SK-N-SH (cell line): Measurements from ENCODE around the gene PRM3.

Experiments used
- EP300 ChIP-seq, 2 experiments: IDR thresholded peaks; 2 replicates each; pipeline versions ENCODE4 v1.4.0 to v1.6.1; 2012; ENCODE audit warnings: borderline replicate concordance in 1 of 2, low read depth in 1 of 2, low read length in 1 of 2
- TAF1 ChIP-seq: IDR thresholded peaks from 2 replicates; pipeline ENCODE4 v1.6.1; 2012; ENCODE audit warnings: low read depth, mild to moderate bottlenecking, low read length, moderate library complexity, borderline replicate concordance
- ZBTB33 ChIP-seq: IDR thresholded peaks from 2 replicates; pipeline ENCODE4 v1.4.0; 2012; ENCODE audit warnings: low read depth, borderline replicate concordance
- TF ChIP-seq, protein P1 (sequence below): fragments of 200-600 bp; sonication (generic); IDR thresholded peaks from 2 replicates; pipeline ENCODE4 v1.6.1; 2017; ENCODE audit warnings: antibody characterized with exemption, mild to moderate bottlenecking, moderate library complexity

- TF ChIP-seq ZBTB33 (no peak), TAF1 (no peak), EP300 (IDR thresholded peaks at IDR 0.05; ENCODE audit: borderline replicate concordance in 1 of 2, low read depth in 1 of 2, low read length in 1 of 2) (no peak)
- TF ChIP-seq, protein P1, sequence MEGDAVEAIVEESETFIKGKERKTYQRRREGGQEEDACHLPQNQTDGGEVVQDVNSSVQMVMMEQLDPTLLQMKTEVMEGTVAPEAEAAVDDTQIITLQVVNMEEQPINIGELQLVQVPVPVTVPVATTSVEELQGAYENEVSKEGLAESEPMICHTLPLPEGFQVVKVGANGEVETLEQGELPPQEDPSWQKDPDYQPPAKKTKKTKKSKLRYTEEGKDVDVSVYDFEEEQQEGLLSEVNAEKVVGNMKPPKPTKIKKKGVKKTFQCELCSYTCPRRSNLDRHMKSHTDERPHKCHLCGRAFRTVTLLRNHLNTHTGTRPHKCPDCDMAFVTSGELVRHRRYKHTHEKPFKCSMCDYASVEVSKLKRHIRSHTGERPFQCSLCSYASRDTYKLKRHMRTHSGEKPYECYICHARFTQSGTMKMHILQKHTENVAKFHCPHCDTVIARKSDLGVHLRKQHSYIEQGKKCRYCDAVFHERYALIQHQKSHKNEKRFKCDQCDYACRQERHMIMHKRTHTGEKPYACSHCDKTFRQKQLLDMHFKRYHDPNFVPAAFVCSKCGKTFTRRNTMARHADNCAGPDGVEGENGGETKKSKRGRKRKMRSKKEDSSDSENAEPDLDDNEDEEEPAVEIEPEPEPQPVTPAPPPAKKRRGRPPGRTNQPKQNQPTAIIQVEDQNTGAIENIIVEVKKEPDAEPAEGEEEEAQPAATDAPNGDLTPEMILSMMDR: no peak
These were observed 20.1 kb downstream of the PRM3 start for GRCh38 chr16:11253009-11253994.
